Subcutaneous abdominal adipose tissue (tissue), 5 donors: ENCODE results near the gene NSMCE4A.
A peak's percentile ranks its signal among the peaks of the same experiment; 100 is the strongest.
"Not testable (repeated sequence)": the region's sequence is repeated elsewhere in the genome, so short reads cannot be mapped to it uniquely, and the experiment has no call there.

Source experiments
- H3K27ac ChIP-seq: one replicate; pipeline ENCODE4 v1.7.0; 2013; ENCODE audit warnings: low read depth, mild to moderate bottlenecking, inconsistent platforms, low read length, moderate library complexity
- H3K27me3 ChIP-seq, 5 donors: one replicate each; pipeline ENCODE4 v1.7.0; 2013; ENCODE audit warnings: low read length in 5 of 5, inconsistent platforms in 1 of 5; ENCODE audit not compliant: control insufficient read depth in 5 of 5, insufficient read depth in 4 of 5
- H3K36me3 ChIP-seq, 5 donors: one replicate each; pipeline ENCODE4 v1.7.0; 2013; ENCODE audit warnings: low read length in 5 of 5; ENCODE audit not compliant: control insufficient read depth in 5 of 5, insufficient read depth in 5 of 5
- H3K4me1 ChIP-seq, 5 donors: one replicate each; pipeline ENCODE4 v1.7.0; 2013; ENCODE audit warnings: low read length in 5 of 5, mild to moderate bottlenecking in 3 of 5, moderate library complexity in 1 of 5; ENCODE audit not compliant: control insufficient read depth in 5 of 5, insufficient read depth in 5 of 5
- H3K4me3 ChIP-seq, 5 donors: one replicate each; pipeline ENCODE4 v1.7.0; 2013; ENCODE audit warnings: low read length in 5 of 5, low read depth in 1 of 5
- H3K9ac ChIP-seq, 5 donors: one replicate each; pipeline ENCODE4 v1.7.0; 2013; ENCODE audit warnings: low read length in 5 of 5, mild to moderate bottlenecking in 4 of 5, moderate library complexity in 3 of 5
- H3K9me3 ChIP-seq, 5 donors: one replicate each; pipeline ENCODE4 v1.7.0; 2013; ENCODE audit warnings: low read length in 5 of 5; ENCODE audit not compliant: control insufficient read depth in 5 of 5
- donor health status: healthy.
- donor health status: healthy.
- donor health status: healthy.
- donor health status: healthy.
- donor health status: healthy.

Gene NSMCE4A

GRCh38 chr10:121942749-121943416 is 32.1 kb downstream of the NSMCE4A start:
- H3K27ac ChIP-seq, result no peak overlapping the region
- no peaks in the 10 kb centered on the region for H3K9me3 ChIP-seq
- peaks cover 0 to 11% (median 7%) of the 10 kb centered on the region in 5 donors for H3K4me1 ChIP-seq
- peaks cover 0 to 2% (median 0%) of the 10 kb centered on the region in 5 donors for H3K36me3 ChIP-seq
- H3K9ac ChIP-seq, result no peak overlapping the region
- H3K4me3 ChIP-seq, result no peak overlapping the region
- no peaks in the 10 kb centered on the region for H3K27me3 ChIP-seq

DNA sequence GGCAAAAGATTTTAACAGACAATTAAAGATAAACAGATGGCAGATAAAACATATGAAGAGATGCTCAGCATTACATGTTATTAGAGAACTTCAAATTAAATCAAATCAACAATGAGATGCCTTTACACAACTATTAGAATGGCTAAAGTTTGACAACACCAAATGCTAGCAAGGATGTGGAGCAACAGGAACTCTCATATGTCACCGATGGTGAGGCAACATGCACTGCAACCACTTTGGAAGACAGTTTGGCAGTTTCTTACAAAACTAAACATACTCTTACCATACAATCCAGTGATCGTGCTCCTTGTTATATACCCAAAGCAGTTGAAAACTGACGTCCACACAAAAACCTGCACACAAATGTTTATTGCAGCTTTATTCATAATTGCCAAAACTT is 33.5 kb downstream of the NSMCE4A start:
- H3K27me3 ChIP-seq, result no peaks in the 10 kb centered on the region
- H3K27ac ChIP-seq, result no peak overlapping the region
- H3K4me3 ChIP-seq, result no peak overlapping the region
- no peak overlapping the region for H3K9ac ChIP-seq
- H3K9me3 ChIP-seq, result no peaks in the 10 kb centered on the region
- no peaks in the 10 kb centered on the region for H3K36me3 ChIP-seq
- peaks cover 0 to 11% (median 7%) of the 10 kb centered on the region in 5 donors for H3K4me1 ChIP-seq

GRCh38 chr10:121936295-121936694 is 38.7 kb downstream of the NSMCE4A start:
- no peak overlapping the region for H3K9ac ChIP-seq
- no peaks in the 10 kb centered on the region for H3K9me3 ChIP-seq
- H3K4me3 ChIP-seq, result no peak overlapping the region
- no peaks in the 10 kb centered on the region for H3K4me1 ChIP-seq
- H3K27me3 ChIP-seq, result no peaks in the 10 kb centered on the region
- no peak overlapping the region for H3K27ac ChIP-seq
- H3K36me3 ChIP-seq, result no peaks in the 10 kb centered on the region

DNA sequence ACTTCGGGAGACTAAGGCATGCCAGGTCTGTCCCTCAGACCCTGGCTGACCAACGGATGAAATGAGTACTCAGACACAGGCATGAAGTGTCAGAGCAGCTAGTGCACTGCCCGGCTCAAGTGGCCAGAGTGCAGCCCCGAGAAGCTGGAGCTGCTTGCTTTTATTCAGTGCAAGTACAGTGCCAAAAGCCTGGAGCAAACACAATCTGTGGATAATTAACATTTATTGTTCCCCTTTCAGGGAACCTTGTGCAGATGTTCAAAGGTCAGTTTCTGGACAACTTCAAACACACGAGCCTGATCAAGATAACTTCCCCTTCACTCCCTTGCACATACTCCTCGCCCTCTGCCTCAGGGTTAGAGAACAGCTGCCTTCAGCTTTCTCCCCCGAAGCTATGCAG is 39.3 kb downstream of the NSMCE4A start:
- no peak overlapping the region for H3K27ac ChIP-seq
- no peaks in the 10 kb centered on the region for H3K27me3 ChIP-seq
- H3K36me3 ChIP-seq, result no peaks in the 10 kb centered on the region

DNA sequence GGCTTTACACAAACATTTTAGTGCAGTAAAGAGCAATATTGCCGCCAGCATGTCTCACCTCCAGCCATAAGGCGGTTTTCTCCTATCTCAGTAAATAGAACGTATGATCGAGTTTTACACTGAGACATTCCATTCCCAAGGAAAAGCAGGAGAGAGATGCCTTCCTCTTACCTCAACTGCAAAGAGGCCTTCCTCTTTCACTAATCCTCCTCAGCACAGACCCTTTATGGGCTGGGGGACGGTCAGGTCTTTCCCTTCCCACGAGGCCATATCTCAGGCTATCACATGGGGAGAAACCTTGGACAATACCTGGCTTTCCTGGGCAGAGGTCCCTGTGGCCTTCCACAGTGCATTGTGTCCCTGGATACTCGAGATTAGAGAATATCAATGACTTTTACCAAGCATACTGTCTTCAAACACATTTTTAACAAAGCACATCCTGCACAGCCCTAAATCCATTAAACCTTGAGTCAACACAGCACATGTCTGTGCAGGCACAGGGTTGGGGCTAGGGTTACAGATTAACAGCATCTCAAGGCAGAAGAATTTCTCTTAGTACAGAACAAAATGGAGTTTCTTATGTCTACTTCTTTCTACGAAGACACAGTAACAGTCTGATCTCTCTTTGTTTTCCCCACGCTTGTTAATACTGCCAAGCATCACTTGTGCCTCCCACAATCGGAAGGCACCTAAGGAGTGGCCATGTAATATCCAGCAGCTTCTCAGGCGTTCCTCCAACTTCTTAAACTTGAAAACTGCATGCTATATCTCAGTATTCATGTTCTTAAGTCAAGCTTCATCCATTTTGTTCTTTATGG is 44.5 kb downstream of the NSMCE4A start:
- not testable (repeated sequence) for H3K4me3 ChIP-seq, H3K9me3 ChIP-seq, H3K9ac ChIP-seq, H3K27ac ChIP-seq, H3K27me3 ChIP-seq, H3K36me3 ChIP-seq
- H3K4me1 ChIP-seq, result peaks cover 2 to 22% (median 18%) of the 10 kb centered on the region in 5 donors

More for the DNA sequence above, 39.3 kb downstream of the NSMCE4A start:
- H3K9ac ChIP-seq, result no peak overlapping the region
- H3K4me1 ChIP-seq, result no peaks in the 10 kb centered on the region
- no peaks in the 10 kb centered on the region for H3K9me3 ChIP-seq
- no peak overlapping the region for H3K4me3 ChIP-seq

- H3K36me3 ChIP-seq, H3K4me3 ChIP-seq, H3K27ac ChIP-seq, H3K9ac ChIP-seq, H3K9me3 ChIP-seq, H3K27me3 ChIP-seq: not testable (repeated sequence)
- H3K4me1 ChIP-seq, result peaks cover 2 to 24% (median 18%) of the 10 kb centered on the region in 5 donors
Measured at GRCh38 chr10:121929585-121930267, 45.3 kb downstream of the NSMCE4A start.

- Histone ChIP-seq H3K9ac (peak overlapping the region; percentile 77 to 98 (median 96)), H3K4me1 (peaks cover 2 to 24% (median 18%) of the 10 kb centered on the region in 5 donors), H3K4me3 (peak overlapping the region; percentile 88 to 93 (median 91)), H3K27ac (peak overlapping the region; percentile 97), H3K36me3 (no peaks in the 10 kb centered on the region), H3K9me3 (no peaks in the 10 kb centered on the region), H3K27me3 (no peaks in the 10 kb centered on the region)
Measured at GRCh38 chr10:121928528-121928884, 46.5 kb downstream of the NSMCE4A start.

DNA sequence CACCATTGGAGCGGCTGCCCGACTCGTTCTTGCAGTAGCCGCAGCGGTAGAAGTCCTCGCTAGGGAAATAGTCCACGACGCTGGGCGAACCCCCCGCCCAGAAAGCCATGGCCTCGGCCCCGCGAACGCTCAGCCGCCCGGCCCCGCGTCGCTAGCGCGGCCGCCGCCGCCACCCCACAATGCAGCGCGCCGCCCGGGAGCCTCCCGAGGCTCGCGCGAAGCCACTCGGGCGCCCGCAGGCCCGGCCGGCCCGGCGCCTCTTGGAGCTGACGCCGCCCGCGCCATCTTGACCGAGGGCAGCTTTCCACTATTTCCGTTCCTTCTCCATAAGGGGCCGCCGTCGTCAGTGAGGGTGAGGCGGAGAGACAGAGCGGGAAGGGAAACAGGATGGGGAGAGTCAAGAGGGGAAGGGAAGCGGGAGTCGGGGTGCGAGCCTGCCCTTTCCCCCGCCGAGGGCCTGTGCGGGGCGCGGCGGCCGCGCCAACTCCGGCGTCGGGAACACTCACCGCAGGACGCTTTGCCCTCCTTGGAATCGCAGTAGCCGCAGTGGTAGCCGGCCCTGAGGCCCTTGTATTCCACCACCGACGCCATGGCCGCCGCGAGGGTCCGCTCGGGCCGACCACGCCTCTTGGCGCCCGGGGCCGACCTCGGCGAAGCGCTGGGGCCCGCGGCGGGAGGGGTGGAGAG is 47.0 kb downstream of the NSMCE4A start, which contains the start of gene ATE1:
Gene ATE1, minus strand, starts transcription at position 191 of the 687 bp plus-strand sequence. Its CDS starts 82 bp downstream, at position 109.
- Histone ChIP-seq H3K27ac (peak within 1 kb of the TSS; percentile 97), H3K27me3 (no peaks in the 10 kb centered on the region), H3K4me3 (peak within 1 kb of the TSS; percentile 88 to 93 (median 91)), H3K9ac (peak within 1 kb of the TSS; percentile 77 to 98 (median 96)), H3K36me3 (peaks cover 0 to 5% (median 0%) of the 10 kb centered on the region in 5 donors), H3K9me3 (no peaks in the 10 kb centered on the region), H3K4me1 (peaks cover 2 to 24% (median 18%) of the 10 kb centered on the region in 5 donors)

DNA sequence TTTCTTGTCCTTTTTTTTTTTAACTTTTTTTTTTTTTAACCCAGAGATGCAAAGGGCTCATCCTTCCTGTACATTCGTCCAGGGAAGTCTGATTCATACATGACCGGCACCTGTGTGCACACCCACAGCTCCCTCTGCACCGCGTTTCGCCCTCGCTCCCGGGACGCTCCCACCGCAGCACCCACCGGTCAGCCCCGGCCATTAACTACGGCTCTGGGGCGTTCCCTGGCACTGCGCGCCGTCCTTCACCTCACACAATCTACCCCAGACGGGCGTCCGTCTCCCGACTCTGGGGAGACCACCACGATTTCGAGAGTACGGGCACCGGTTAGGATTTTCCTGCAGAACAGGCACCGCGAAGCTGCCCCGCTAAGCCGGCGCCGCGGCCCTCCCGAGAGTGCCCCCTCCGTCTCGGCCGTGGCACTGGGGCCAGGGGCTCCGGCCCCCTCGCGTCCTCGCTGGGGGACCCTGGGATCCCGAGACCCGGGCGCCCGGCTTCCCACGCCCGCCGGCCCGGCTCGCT is 47.6 kb downstream of the NSMCE4A start:
- peak overlapping the region; percentile 97 for H3K27ac ChIP-seq
- H3K9me3 ChIP-seq, result no peaks in the 10 kb centered on the region
- H3K36me3 ChIP-seq, result peaks cover 0 to 9% (median 4%) of the 10 kb centered on the region in 5 donors
- H3K4me1 ChIP-seq, result peaks cover 2 to 24% (median 18%) of the 10 kb centered on the region in 5 donors
- peak overlapping the region; percentile 86 to 93 (median 88) for H3K4me3 ChIP-seq
- no peaks in the 10 kb centered on the region for H3K27me3 ChIP-seq
- H3K9ac ChIP-seq, result peak overlapping the region; percentile 26 to 98 (median 95)
